Activated B cell treated with CpG ODN at 0.5 μM for 24 hours (primary cell): ENCODE measurements around the gene EVPLL. TPM values are rescaled to one million over a fixed set of nuclear protein-coding genes. Genes with fewer than 3 reads are reported as not detected.

Experiments
- ATAC-seq: fragments of 200-7000 bp; cut with Tn5 transposase; one replicate; pipeline ENCODE4 v1.10.0; 2021; ENCODE audit warnings: low read depth, mild to moderate bottlenecking, moderate library complexity
- CTCF ChIA-PET: fragments of 350-600 bp; sonication (Branson Sonifier 250); formaldehyde crosslinking; loops from one replicate; lab custom pipeline; 2021; ENCODE audit warnings: antibody characterized with exemption; lab: Charles Lee
- POLR2A ChIA-PET: fragments of 350-600 bp; sonication (Branson Sonifier 250); formaldehyde crosslinking; loops from one replicate; lab custom pipeline; 2021; ENCODE audit warnings: antibody characterized with exemption; lab: Charles Lee
- DNase-seq: peaks from one replicate; pipeline ENCODE4 v3.0.0; 2022
- H3K27ac Mint-ChIP-seq: one replicate; pipeline ENCODE4 v1.8.0; 2020; ENCODE audit warnings: mixed read lengths
- H3K27me3 Mint-ChIP-seq: one replicate; pipeline ENCODE4 v1.8.0; 2021; ENCODE audit warnings: mixed read lengths
- H3K36me3 Mint-ChIP-seq: one replicate; pipeline ENCODE4 v1.8.0; 2021; ENCODE audit warnings: low read depth, mixed read lengths
- H3K4me1 Mint-ChIP-seq: one replicate; pipeline ENCODE4 v1.8.0; 2021; ENCODE audit warnings: mixed read lengths
- H3K4me3 Mint-ChIP-seq: one replicate; pipeline ENCODE4 v1.8.0; 2020; ENCODE audit warnings: mild to moderate bottlenecking, mixed read lengths
- H3K9me3 Mint-ChIP-seq: one replicate; pipeline ENCODE4 v1.8.0; 2020; ENCODE audit warnings: mixed read lengths
- CTCF ChIP-seq: fragments of 200-600 bp; IDR thresholded peaks from one replicate; pipeline ENCODE4 v1.8.0; 2022; ENCODE audit warnings: antibody characterized with exemption, mild to moderate bottlenecking
- intact Hi-C: fragments of 100-400 bp; cut with micrococcal nuclease; formaldehyde crosslinking; loops from one replicate; pipeline ENCODE4 v1.15.1; 2024
- total RNA-seq: library from RNA; stranded (reverse); gene quantifications from 2 replicates; pipeline ENCODE4 v1.2.3, GENCODE V29; 2022

EVPLL gene
- total RNA-seq, 1 donor from 2014 or later = not detected

GRCh38 chr17:18379246-18380146 is 1.9 kb downstream of the EVPLL start:
- Mint-ChIP-seq H3K4me1 (peaks cover 15% of the 10 kb centered on the region), H3K27me3 (peaks cover 27% of the 10 kb centered on the region), H3K36me3 (no peaks in the 10 kb centered on the region), H3K27ac (no peak overlapping the region), H3K9me3 (peaks cover 3% of the 10 kb centered on the region), H3K4me3 (no peak overlapping the region)
- ChIA-PET POLR2A (no interaction called here), CTCF (no interaction called here)
- intact Hi-C loops = no loop called here
- DNase-seq (no peak), ATAC-seq (no peak)
- TF ChIP-seq CTCF = no peak

- Mint-ChIP-seq H3K4me3 (no peak overlapping the region), H3K27ac (no peak overlapping the region), H3K27me3 (peaks cover 27% of the 10 kb centered on the region), H3K9me3 (no peaks in the 10 kb centered on the region), H3K36me3 (no peaks in the 10 kb centered on the region), H3K4me1 (peaks cover 15% of the 10 kb centered on the region)
- TF ChIP-seq CTCF = no peak
- intact Hi-C loops = no loop called here
- DNase-seq = no peak
- ChIA-PET CTCF (interaction anchor here (0.6 kb wide), 1 partner anchor 14 kb away, joined by 3 read pairs; no protein-coding TSS in a partner anchor), POLR2A (no interaction called here)
- ATAC-seq = no peak
Observed at GRCh38 chr17:18380471-18381157, 3.0 kb downstream of the EVPLL start.

- DNase-seq = no peak
- ATAC-seq = no peak
- Mint-ChIP-seq H3K27ac (no peak overlapping the region), H3K36me3 (no peaks in the 10 kb centered on the region), H3K9me3 (no peaks in the 10 kb centered on the region), H3K4me3 (no peak overlapping the region), H3K27me3 (peaks cover 27% of the 10 kb centered on the region), H3K4me1 (peaks cover 15% of the 10 kb centered on the region)
- POLR2A ChIA-PET = no interaction called here
- TF ChIP-seq CTCF = no peak
- intact Hi-C loops = no loop called here
- CTCF ChIA-PET = no interaction called here
Observed at GRCh38 chr17:18381158-18381952, 3.8 kb downstream of the EVPLL start.

DNA sequence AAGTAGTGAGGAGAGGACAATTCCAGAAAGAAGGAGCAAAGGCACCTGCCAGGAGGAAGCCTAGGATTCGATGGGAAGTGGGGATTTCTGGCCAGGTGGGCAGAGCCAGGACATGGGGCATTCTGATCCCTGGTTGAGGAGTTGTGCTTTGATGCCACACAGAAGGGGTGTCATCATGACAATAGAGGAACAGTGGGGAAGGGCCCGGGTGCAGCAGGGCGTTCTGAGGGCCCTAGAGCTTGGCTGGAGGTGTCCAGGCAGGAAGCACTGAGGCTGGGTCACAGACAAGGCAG is 4.3 kb downstream of the EVPLL start:
- no peak for TF ChIP-seq CTCF
- H3K9me3 Mint-ChIP-seq = no peaks in the 10 kb centered on the region
- CTCF ChIA-PET = no interaction called here
- POLR2A ChIA-PET = no interaction called here
- no peak overlapping the region for H3K27ac Mint-ChIP-seq
- DNase-seq = no peak
- H3K4me3 Mint-ChIP-seq = no peak overlapping the region
- H3K4me1 Mint-ChIP-seq = peaks cover 15% of the 10 kb centered on the region
- intact Hi-C loops = no loop called here
- H3K27me3 Mint-ChIP-seq = peaks cover 27% of the 10 kb centered on the region
- no peak for ATAC-seq
- H3K36me3 Mint-ChIP-seq = no peaks in the 10 kb centered on the region
